GM12892 (cell line): ENCODE measurements around the gene NPAS3.

Source experiments
- POLR2A ChIP-seq: IDR thresholded peaks from 2 replicates; pipeline ENCODE4 v1.6.1; 2011; ENCODE audit warnings: low read depth, low read length, control low read depth
- POLR2AphosphoS5 ChIP-seq: IDR thresholded peaks from 2 replicates; pipeline ENCODE4 v1.6.1; 2011; ENCODE audit warnings: low read depth, low read length, control low read depth
- TAF1 ChIP-seq: IDR thresholded peaks from 2 replicates; pipeline ENCODE4 v1.6.1; 2011; ENCODE audit warnings: low read depth, mild to moderate bottlenecking, control low read depth, low read length, borderline replicate concordance

DNA sequence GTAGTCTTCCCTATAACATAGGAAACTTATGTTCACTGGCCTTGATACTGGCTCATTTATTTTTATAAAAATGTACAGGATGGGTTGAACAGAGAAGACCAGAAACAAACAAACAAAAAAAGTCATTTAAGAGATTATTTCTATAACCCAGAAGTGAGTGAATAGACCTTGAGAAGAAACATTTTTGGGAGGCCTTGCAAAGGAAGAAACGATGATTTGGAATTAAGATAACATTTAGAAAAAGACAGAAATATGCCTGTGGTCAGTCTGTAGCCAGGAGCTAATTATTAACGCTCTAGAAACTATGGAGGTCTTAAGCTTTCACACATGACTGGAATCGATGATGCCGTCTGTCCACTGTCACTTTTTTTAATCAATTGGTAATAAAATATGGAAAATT lies 748.2 kb downstream of the NPAS3 start:
- no peak for TF ChIP-seq TAF1
- no peak for TF ChIP-seq POLR2A
- no peak for TF ChIP-seq POLR2AphosphoS5
